ENCODE data around the gene APBA2.

Gene APBA2

GRCh38 chr15:28989896-28990295 is 104.1 kb downstream of the APBA2 start:
- Histone ChIP-seq H3K27me3 (ENCODE audit: control insufficient read depth in 1 of 2, insufficient read depth in 1 of 2, low read length in 2 of 2) (no peaks in the 10 kb centered on the region), H3K27ac (ENCODE audit: low read length, poor library complexity, severe bottlenecking) (no peak overlapping the region), H3K4me3 (ENCODE audit: insufficient read depth in 1 of 2, low read depth in 1 of 2, low read length in 2 of 2) (no peak overlapping the region), H2BK120ac (ENCODE audit: low read depth, low read length) (no peak overlapping the region), H2AFZ (ENCODE audit: low read depth, low read length) (no peak overlapping the region), H3K9me3 (ENCODE audit: control insufficient read depth, low read length) (no peaks in the 10 kb centered on the region), H2BK12ac (ENCODE audit: low read length in 2 of 2) (no peak overlapping the region), H3K23ac (ENCODE audit: low read length in 2 of 2) (no peak overlapping the region), H3K4me2 (ENCODE audit: low read length, poor library complexity, severe bottlenecking) (no peak overlapping the region), H2BK15ac (ENCODE audit: low read depth, poor library complexity, severe bottlenecking) (no peak overlapping the region), H4K91ac (ENCODE audit: low read length) (no peak overlapping the region), H3K4ac (ENCODE audit: low read depth in 1 of 2, low read length in 2 of 2) (no peak overlapping the region), H2AK5ac (ENCODE audit: low read length, severe bottlenecking) (no peak overlapping the region), H2BK5ac (ENCODE audit: low read depth, low read length, poor library complexity, severe bottlenecking) (no peak overlapping the region), H4K8ac (ENCODE audit: low read length) (no peak overlapping the region), H3K14ac (ENCODE audit: low read length in 2 of 2) (no peak overlapping the region), H3K79me1 (replicated peaks; ENCODE audit: low read length, poor library complexity, severe bottlenecking) (no peaks in the 10 kb centered on the region), H3K4me1 (ENCODE audit: control insufficient read depth, insufficient read depth, low read depth, low read length) (peaks cover 11% of the 10 kb centered on the region), H3K18ac (ENCODE audit: low read depth in 1 of 2, low read length in 2 of 2) (no peak overlapping the region), H3K9ac (ENCODE audit: low read length) (no peak overlapping the region), H3K36me3 (ENCODE audit: control insufficient read depth in 1 of 2, insufficient read depth in 2 of 2, low read depth in 1 of 2, low read length in 2 of 2) (peaks cover 0 to 2% of the 10 kb centered on the region in 2 experiments)
- 95% methylated on average over 13 of the region's 13 CpGs for WGBS
- DNase-seq = no peak

GRCh38 chr15:28990390-28990789 is 104.6 kb downstream of the APBA2 start:
- peaks cover 0 to 2% of the 10 kb centered on the region in 2 experiments for H3K36me3 ChIP-seq (ENCODE audit: control insufficient read depth in 1 of 2, insufficient read depth in 2 of 2, low read depth in 1 of 2, low read length in 2 of 2)
- H2BK15ac ChIP-seq (ENCODE audit: low read depth, poor library complexity, severe bottlenecking) = no peak overlapping the region
- no peaks in the 10 kb centered on the region for H3K27me3 ChIP-seq (ENCODE audit: control insufficient read depth in 1 of 2, insufficient read depth in 1 of 2, low read length in 2 of 2)
- H3K27ac ChIP-seq (ENCODE audit: low read length, poor library complexity, severe bottlenecking) = no peak overlapping the region
- H3K4me3 ChIP-seq (ENCODE audit: insufficient read depth in 1 of 2, low read depth in 1 of 2, low read length in 2 of 2) = no peak overlapping the region
- H3K23ac ChIP-seq (ENCODE audit: low read length in 2 of 2) = no peak overlapping the region
- no peak overlapping the region for H2BK120ac ChIP-seq (ENCODE audit: low read depth, low read length)
- H2AK5ac ChIP-seq (ENCODE audit: low read length, severe bottlenecking) = no peak overlapping the region
- peaks cover 7% of the 10 kb centered on the region for H3K4me1 ChIP-seq (ENCODE audit: control insufficient read depth, insufficient read depth, low read depth, low read length)
- DNase-seq = no peak
- no peak overlapping the region for H3K14ac ChIP-seq (ENCODE audit: low read length in 2 of 2)
- no peak overlapping the region for H3K9ac ChIP-seq (ENCODE audit: low read length)
- H3K4ac ChIP-seq (ENCODE audit: low read depth in 1 of 2, low read length in 2 of 2) = no peak overlapping the region
- H2BK5ac ChIP-seq (ENCODE audit: low read depth, low read length, poor library complexity, severe bottlenecking) = no peak overlapping the region
- H3K4me2 ChIP-seq (ENCODE audit: low read length, poor library complexity, severe bottlenecking) = no peak overlapping the region
- H3K79me1 ChIP-seq (replicated peaks; ENCODE audit: low read length, poor library complexity, severe bottlenecking) = no peaks in the 10 kb centered on the region
- no peaks in the 10 kb centered on the region for H3K9me3 ChIP-seq (ENCODE audit: control insufficient read depth, low read length)
- no peak overlapping the region for H4K91ac ChIP-seq (ENCODE audit: low read length)
- 75% methylated on average over 2 of the region's 2 CpGs for WGBS
- no peak overlapping the region for H4K8ac ChIP-seq (ENCODE audit: low read length)
- no peak overlapping the region for H2AFZ ChIP-seq (ENCODE audit: low read depth, low read length)
- H3K18ac ChIP-seq (ENCODE audit: low read depth in 1 of 2, low read length in 2 of 2) = no peak overlapping the region
- no peak overlapping the region for H2BK12ac ChIP-seq (ENCODE audit: low read length in 2 of 2)

- Histone ChIP-seq H3K27me3 (ENCODE audit: control insufficient read depth in 1 of 2, insufficient read depth in 1 of 2, low read length in 2 of 2) (no peaks in the 10 kb centered on the region), H3K18ac (ENCODE audit: low read depth in 1 of 2, low read length in 2 of 2) (no peak overlapping the region), H4K91ac (ENCODE audit: low read length) (no peak overlapping the region), H3K4me3 (ENCODE audit: insufficient read depth in 1 of 2, low read depth in 1 of 2, low read length in 2 of 2) (no peak overlapping the region), H3K4ac (ENCODE audit: low read depth in 1 of 2, low read length in 2 of 2) (no peak overlapping the region), H2BK5ac (ENCODE audit: low read depth, low read length, poor library complexity, severe bottlenecking) (no peak overlapping the region), H3K27ac (ENCODE audit: low read length, poor library complexity, severe bottlenecking) (no peak overlapping the region), H4K8ac (ENCODE audit: low read length) (peak overlapping the region; percentile 35), H3K9me3 (ENCODE audit: control insufficient read depth, low read length) (no peaks in the 10 kb centered on the region), H2AFZ (ENCODE audit: low read depth, low read length) (no peak overlapping the region), H3K79me1 (replicated peaks; ENCODE audit: low read length, poor library complexity, severe bottlenecking) (no peaks in the 10 kb centered on the region), H3K14ac (ENCODE audit: low read length in 2 of 2) (peak overlapping the region in 1 of 2 experiments; percentile 35), H2AK5ac (ENCODE audit: low read length, severe bottlenecking) (no peak overlapping the region), H2BK12ac (ENCODE audit: low read length in 2 of 2) (no peak overlapping the region), H2BK15ac (ENCODE audit: low read depth, poor library complexity, severe bottlenecking) (no peak overlapping the region), H3K9ac (ENCODE audit: low read length) (no peak overlapping the region), H3K4me1 (ENCODE audit: control insufficient read depth, insufficient read depth, low read depth, low read length) (peaks cover 5% of the 10 kb centered on the region), H3K23ac (ENCODE audit: low read length in 2 of 2) (no peak overlapping the region), H3K4me2 (ENCODE audit: low read length, poor library complexity, severe bottlenecking) (no peak overlapping the region), H3K36me3 (ENCODE audit: control insufficient read depth in 1 of 2, insufficient read depth in 2 of 2, low read depth in 1 of 2, low read length in 2 of 2) (peaks cover 0 to 2% of the 10 kb centered on the region in 2 experiments), H2BK120ac (ENCODE audit: low read depth, low read length) (no peak overlapping the region)
- DNase-seq = no peak
- WGBS = 96% methylated on average over 20 of the region's 21 CpGs
Observed at GRCh38 chr15:28991236-28992171, 105.7 kb downstream of the APBA2 start.

- Histone ChIP-seq H4K8ac (ENCODE audit: low read length) (peak overlapping the region; percentile 35), H3K23ac (ENCODE audit: low read length in 2 of 2) (no peak overlapping the region), H2AK5ac (ENCODE audit: low read length, severe bottlenecking) (no peak overlapping the region), H3K4me2 (ENCODE audit: low read length, poor library complexity, severe bottlenecking) (no peak overlapping the region), H2BK120ac (ENCODE audit: low read depth, low read length) (no peak overlapping the region), H2BK15ac (ENCODE audit: low read depth, poor library complexity, severe bottlenecking) (no peak overlapping the region), H2BK5ac (ENCODE audit: low read depth, low read length, poor library complexity, severe bottlenecking) (no peak overlapping the region), H2BK12ac (ENCODE audit: low read length in 2 of 2) (no peak overlapping the region), H3K4me3 (ENCODE audit: insufficient read depth in 1 of 2, low read depth in 1 of 2, low read length in 2 of 2) (no peak overlapping the region), H3K4ac (ENCODE audit: low read depth in 1 of 2, low read length in 2 of 2) (peak overlapping the region in 1 of 2 experiments; percentile 30), H3K27ac (ENCODE audit: low read length, poor library complexity, severe bottlenecking) (no peak overlapping the region), H3K18ac (ENCODE audit: low read depth in 1 of 2, low read length in 2 of 2) (peak overlapping the region in 1 of 2 experiments; percentile 42), H3K9me3 (ENCODE audit: control insufficient read depth, low read length) (no peaks in the 10 kb centered on the region), H3K79me1 (replicated peaks; ENCODE audit: low read length, poor library complexity, severe bottlenecking) (no peaks in the 10 kb centered on the region), H3K9ac (ENCODE audit: low read length) (no peak overlapping the region), H2AFZ (ENCODE audit: low read depth, low read length) (no peak overlapping the region), H3K36me3 (ENCODE audit: control insufficient read depth in 1 of 2, insufficient read depth in 2 of 2, low read depth in 1 of 2, low read length in 2 of 2) (peaks cover 0 to 2% of the 10 kb centered on the region in 2 experiments), H4K91ac (ENCODE audit: low read length) (no peak overlapping the region), H3K4me1 (ENCODE audit: control insufficient read depth, insufficient read depth, low read depth, low read length) (peaks cover 5% of the 10 kb centered on the region), H3K14ac (ENCODE audit: low read length in 2 of 2) (peak overlapping the region in 1 of 2 experiments; percentile 81), H3K27me3 (ENCODE audit: control insufficient read depth in 1 of 2, insufficient read depth in 1 of 2, low read length in 2 of 2) (no peaks in the 10 kb centered on the region)
- no peak for DNase-seq
- WGBS = 99% methylated on average over 6 of the region's 6 CpGs
Observed at GRCh38 chr15:28992336-28992864, 106.6 kb downstream of the APBA2 start.
